Smooth muscle cell (in vitro differentiated cells): ENCODE measurements around the gene MMP21. TPM values are rescaled to one million over a fixed set of nuclear protein-coding genes. Genes with fewer than 3 reads are reported as not detected.

Source experiments
- DNase-seq: peaks from one replicate; lab custom pipeline; 2025; ENCODE audit not compliant: unreplicated experiment; lab: John Stamatoyannopoulos, UW
- H2AFZ ChIP-seq: fragments of 200-600 bp; sonication (generic); 2 replicates; pipeline ENCODE4 v1.6.0; 2016; ENCODE audit warnings: antibody characterized with exemption, low read depth, mild to moderate bottlenecking
- H3F3A ChIP-seq: fragments of 200-600 bp; sonication (generic); 2 replicates; pipeline ENCODE4 v1.6.0; 2017; ENCODE audit warnings: antibody characterized with exemption, low read depth
- H3K27ac ChIP-seq: fragments of 200-600 bp; sonication (generic); 2 replicates; pipeline ENCODE4 v1.5.1; 2016; ENCODE audit warnings: low read depth, mild to moderate bottlenecking
- H3K27me3 ChIP-seq: fragments of 200-600 bp; sonication (generic); 2 replicates; pipeline ENCODE4 v1.6.1; 2016; ENCODE audit warnings: low read depth, mild to moderate bottlenecking
- H3K36me3 ChIP-seq: fragments of 200-600 bp; sonication (generic); 2 replicates; pipeline ENCODE4 v1.5.1; 2016; ENCODE audit warnings: low read depth
- H3K4me1 ChIP-seq: fragments of 200-600 bp; sonication (generic); 2 replicates; pipeline ENCODE4 v1.5.1; 2016; ENCODE audit warnings: low read depth
- H3K4me2 ChIP-seq: fragments of 200-600 bp; sonication (generic); 2 replicates; pipeline ENCODE4 v1.6.0; 2016; ENCODE audit warnings: mild to moderate bottlenecking
- H3K4me3 ChIP-seq: fragments of 200-600 bp; sonication (generic); 2 replicates; pipeline ENCODE4 v1.5.1; 2016; ENCODE audit warnings: mild to moderate bottlenecking
- H3K79me2 ChIP-seq: fragments of 200-600 bp; sonication (generic); 2 replicates; pipeline ENCODE4 v1.6.0; 2016; ENCODE audit warnings: low read depth, mild to moderate bottlenecking
- H3K9ac ChIP-seq: fragments of 200-600 bp; sonication (generic); 2 replicates; pipeline ENCODE4 v1.6.0; 2016; ENCODE audit warnings: low read depth
- H3K9me3 ChIP-seq: fragments of 200-600 bp; sonication (generic); replicated peaks from 2 replicates; pipeline ENCODE4 v1.5.1; 2016; ENCODE audit warnings: low read depth
- H4K20me1 ChIP-seq: fragments of 200-600 bp; sonication (generic); 2 replicates; pipeline ENCODE4 v1.6.0; 2016; ENCODE audit warnings: low read depth
- CTCF ChIP-seq: fragments of 200-600 bp; sonication (generic); IDR thresholded peaks from 2 replicates; pipeline ENCODE4 v1.5.1; 2017; ENCODE audit warnings: borderline replicate concordance, mild to moderate bottlenecking, antibody characterized with exemption; ENCODE audit not compliant: insufficient read depth, poor library complexity, severe bottlenecking
- WGBS: methylation state at CpG from one replicate; pipeline ENCODE4 v1.1.7; 2016; ENCODE audit warnings: low lambda C conversion rate; 5-methylcytosine and 5-hydroxymethylcytosine counted together
- polyA plus RNA-seq: library from polyadenylated mRNA; unstranded; fragments of >200 nt; fragmentation: Nextera tagmentation; extraction: Ambion mirVana; gene quantifications from 2 replicates; pipeline ENCODE4 v1.2.1, GENCODE V29; 2016
- total RNA-seq: library from RNA; depleted of rRNA; stranded (reverse); fragments of >200 nt; gene quantifications from 2 replicates; pipeline ENCODE4 v1.2.3, GENCODE V29; 2014

The MMP21 gene
- total and polyA plus RNA-seq, 2 experiments from 2014 or later: not detected

DNA sequence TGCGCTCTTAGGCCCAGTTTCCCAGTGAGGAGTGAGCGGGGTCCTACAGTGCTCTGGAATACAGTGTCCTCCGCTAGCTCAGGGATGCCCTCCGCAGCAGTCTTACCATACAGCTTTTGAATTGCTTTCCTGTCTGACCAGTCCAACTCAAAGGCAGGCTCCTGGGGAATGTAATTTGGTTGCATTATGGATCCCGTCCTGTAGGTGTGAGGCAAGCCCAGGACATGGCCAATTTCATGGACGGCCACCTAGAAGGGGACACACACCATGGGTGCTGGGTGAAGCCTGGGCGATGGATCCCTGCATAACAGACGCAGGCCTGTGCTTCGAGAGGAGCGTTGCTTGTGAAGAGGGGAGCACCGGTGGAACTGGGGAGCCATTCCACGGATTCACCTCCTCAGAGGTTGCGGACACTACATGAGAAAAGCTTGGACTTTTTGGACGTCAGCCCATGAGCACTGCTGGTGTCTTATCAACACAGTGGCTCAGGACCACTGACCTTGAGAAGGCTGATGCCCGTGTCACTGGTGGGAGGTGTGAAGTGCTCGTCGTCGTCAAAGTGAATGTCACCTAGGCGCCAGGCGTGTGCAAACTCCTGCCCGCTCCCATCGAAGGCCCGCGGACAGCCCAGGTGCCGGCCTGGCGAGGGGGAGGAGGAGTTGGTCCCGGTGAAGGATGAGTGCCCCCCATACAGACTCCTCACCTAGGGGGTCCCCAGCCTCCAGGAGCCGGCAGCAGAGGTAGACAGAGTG is 3.3 kb downstream of the MMP21 start:
- no peak for DNase-seq
- Histone ChIP-seq H3K4me1 (no peaks in the 10 kb centered on the region), H3K4me3 (no peak overlapping the region), H3K27me3 (no peaks in the 10 kb centered on the region), H3K27ac (no peak overlapping the region), H3K4me2 (no peak overlapping the region), H2AFZ (no peak overlapping the region), H3F3A (no peaks in the 10 kb centered on the region), H3K36me3 (no peaks in the 10 kb centered on the region), H3K79me2 (no peaks in the 10 kb centered on the region), H3K9me3 (no peaks in the 10 kb centered on the region), H3K9ac (no peak overlapping the region), H4K20me1 (no peaks in the 10 kb centered on the region)
- WGBS: 94% methylated on average over 28 of the region's 28 CpGs
- TF ChIP-seq CTCF: no peak

GRCh38 chr10:125770844-125771243 is 4.8 kb downstream of the MMP21 start:
- Histone ChIP-seq H3K27me3 (no peaks in the 10 kb centered on the region), H3K9ac (no peak overlapping the region), H3F3A (no peaks in the 10 kb centered on the region), H3K27ac (no peak overlapping the region), H3K9me3 (no peaks in the 10 kb centered on the region), H3K79me2 (no peaks in the 10 kb centered on the region), H3K4me1 (no peaks in the 10 kb centered on the region), H3K36me3 (no peaks in the 10 kb centered on the region), H2AFZ (no peak overlapping the region), H4K20me1 (no peaks in the 10 kb centered on the region), H3K4me3 (no peak overlapping the region), H3K4me2 (no peak overlapping the region)
- no peak for TF ChIP-seq CTCF
- no peak for DNase-seq
- WGBS: 96% methylated on average over 5 of the region's 5 CpGs

- Histone ChIP-seq H2AFZ (no peak overlapping the region), H3K4me3 (no peak overlapping the region), H3F3A (no peaks in the 10 kb centered on the region), H3K27me3 (no peaks in the 10 kb centered on the region), H4K20me1 (no peaks in the 10 kb centered on the region), H3K27ac (no peak overlapping the region), H3K9ac (no peak overlapping the region), H3K79me2 (no peaks in the 10 kb centered on the region), H3K4me1 (no peaks in the 10 kb centered on the region), H3K36me3 (peaks cover 10% of the 10 kb centered on the region), H3K4me2 (no peak overlapping the region), H3K9me3 (no peaks in the 10 kb centered on the region)
- TF ChIP-seq CTCF: no peak
- DNase-seq: no peak
- WGBS: 96% methylated on average over 11 of the region's 12 CpGs
Measured at GRCh38 chr10:125769175-125769574, 6.4 kb downstream of the MMP21 start.
